IPS DF 19.7 (cell line): Measurements from ENCODE around the gene PTBP3.

ENCODE experiments used
- DNase-seq: peaks from one replicate; pipeline ENCODE4 v3.0.0-alpha.2; 2013; ENCODE audit warnings: low read depth, low spot score

The PTBP3 gene

DNA sequence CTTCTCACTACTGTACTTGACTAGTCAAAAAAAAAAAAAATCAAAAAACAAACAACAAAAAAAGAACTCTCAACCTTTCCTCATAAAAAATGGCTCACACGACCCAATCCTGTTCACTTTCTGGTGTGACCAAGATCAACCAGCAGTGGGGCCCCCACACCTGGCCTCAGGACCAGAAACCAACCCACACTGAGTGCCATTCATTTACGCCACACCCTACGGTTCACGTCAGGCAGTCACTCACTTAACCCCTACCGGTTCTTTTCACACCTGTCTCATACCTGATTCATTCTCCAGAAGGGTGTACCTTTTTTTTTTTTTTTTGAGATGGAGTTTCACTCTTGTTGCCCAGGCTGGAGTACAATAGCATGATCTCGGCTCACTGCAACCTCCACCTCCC lies 164.1 kb downstream of the PTBP3 start:
- DNase-seq, result no peak

- DNase-seq, result no peak
These were observed 165.2 kb downstream of the PTBP3 start for GRCh38 chr9:112168197-112168596.
